Measurements from ENCODE around the gene EVX2.

DNA sequence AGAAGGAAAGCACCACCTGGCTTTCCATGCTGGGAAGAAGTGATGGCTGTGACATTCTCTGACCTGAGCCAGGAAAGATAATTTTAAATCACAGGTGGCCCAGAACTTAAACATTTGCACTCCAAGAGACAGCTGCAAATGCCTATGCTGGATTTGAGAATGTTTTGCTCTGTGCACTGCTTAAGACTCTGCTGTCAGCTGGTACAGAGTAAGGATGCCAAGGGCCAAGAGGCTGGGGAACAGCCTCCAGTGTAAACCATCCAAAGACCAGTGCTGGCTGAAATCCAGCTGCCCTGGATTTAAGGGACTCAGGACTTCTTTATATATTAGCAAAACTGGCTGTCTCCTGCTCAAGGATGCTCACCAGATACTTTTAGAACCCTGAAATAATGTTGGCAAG, 49.6 kb upstream of the EVX2 start:
- TF ChIP-seq, protein P1, sequence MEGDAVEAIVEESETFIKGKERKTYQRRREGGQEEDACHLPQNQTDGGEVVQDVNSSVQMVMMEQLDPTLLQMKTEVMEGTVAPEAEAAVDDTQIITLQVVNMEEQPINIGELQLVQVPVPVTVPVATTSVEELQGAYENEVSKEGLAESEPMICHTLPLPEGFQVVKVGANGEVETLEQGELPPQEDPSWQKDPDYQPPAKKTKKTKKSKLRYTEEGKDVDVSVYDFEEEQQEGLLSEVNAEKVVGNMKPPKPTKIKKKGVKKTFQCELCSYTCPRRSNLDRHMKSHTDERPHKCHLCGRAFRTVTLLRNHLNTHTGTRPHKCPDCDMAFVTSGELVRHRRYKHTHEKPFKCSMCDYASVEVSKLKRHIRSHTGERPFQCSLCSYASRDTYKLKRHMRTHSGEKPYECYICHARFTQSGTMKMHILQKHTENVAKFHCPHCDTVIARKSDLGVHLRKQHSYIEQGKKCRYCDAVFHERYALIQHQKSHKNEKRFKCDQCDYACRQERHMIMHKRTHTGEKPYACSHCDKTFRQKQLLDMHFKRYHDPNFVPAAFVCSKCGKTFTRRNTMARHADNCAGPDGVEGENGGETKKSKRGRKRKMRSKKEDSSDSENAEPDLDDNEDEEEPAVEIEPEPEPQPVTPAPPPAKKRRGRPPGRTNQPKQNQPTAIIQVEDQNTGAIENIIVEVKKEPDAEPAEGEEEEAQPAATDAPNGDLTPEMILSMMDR (conservative IDR thresholded peaks at IDR 0.05), result no peak
- TF ChIP-seq EZH2 (IDR thresholded peaks at IDR 0.05; ENCODE audit: low read depth), result no peak
